ENCODE data around the gene GPR89A.
"Not testable (repeated sequence)": the region's sequence is repeated elsewhere in the genome, so short reads cannot be mapped to it uniquely, and the experiment has no call there.

DNA sequence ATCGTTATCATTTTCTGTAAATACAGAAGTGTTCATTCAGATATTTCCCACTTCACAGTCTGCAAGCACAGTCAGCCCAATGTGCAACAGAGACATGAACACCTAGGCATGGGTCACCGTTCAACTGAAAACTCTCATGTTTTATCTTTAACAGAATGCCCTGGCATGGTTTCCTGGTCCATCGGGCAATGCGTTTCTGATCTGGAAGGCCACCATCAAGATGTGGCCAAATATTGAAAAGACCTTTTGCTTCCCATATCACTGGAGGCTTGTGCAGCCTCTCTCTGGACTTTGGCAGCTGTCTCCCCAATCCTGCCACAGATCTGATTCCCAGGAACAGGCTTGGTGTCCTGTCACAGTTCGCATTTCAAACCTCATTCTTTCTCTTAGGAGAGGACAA lies 21.0 kb upstream of the GPR89A start:
- TF ChIP-seq, protein P1, sequence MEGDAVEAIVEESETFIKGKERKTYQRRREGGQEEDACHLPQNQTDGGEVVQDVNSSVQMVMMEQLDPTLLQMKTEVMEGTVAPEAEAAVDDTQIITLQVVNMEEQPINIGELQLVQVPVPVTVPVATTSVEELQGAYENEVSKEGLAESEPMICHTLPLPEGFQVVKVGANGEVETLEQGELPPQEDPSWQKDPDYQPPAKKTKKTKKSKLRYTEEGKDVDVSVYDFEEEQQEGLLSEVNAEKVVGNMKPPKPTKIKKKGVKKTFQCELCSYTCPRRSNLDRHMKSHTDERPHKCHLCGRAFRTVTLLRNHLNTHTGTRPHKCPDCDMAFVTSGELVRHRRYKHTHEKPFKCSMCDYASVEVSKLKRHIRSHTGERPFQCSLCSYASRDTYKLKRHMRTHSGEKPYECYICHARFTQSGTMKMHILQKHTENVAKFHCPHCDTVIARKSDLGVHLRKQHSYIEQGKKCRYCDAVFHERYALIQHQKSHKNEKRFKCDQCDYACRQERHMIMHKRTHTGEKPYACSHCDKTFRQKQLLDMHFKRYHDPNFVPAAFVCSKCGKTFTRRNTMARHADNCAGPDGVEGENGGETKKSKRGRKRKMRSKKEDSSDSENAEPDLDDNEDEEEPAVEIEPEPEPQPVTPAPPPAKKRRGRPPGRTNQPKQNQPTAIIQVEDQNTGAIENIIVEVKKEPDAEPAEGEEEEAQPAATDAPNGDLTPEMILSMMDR (conservative IDR thresholded peaks at IDR 0.05) = not testable (repeated sequence)
- TF ChIP-seq ZFX (IDR thresholded peaks at IDR 0.05) = not testable (repeated sequence)
